Measurements from ENCODE around the gene APOBR.
"Not testable (repeated sequence)": the region's sequence is repeated elsewhere in the genome, so short reads cannot be mapped to it uniquely, and the experiment has no call there.

The APOBR gene

GRCh38 chr16:28526201-28527099, 32.0 kb downstream of the APOBR start:
- DNase-seq (ENCODE audit: low read depth in 2 of 2), result no peak

- DNase-seq (ENCODE audit: low read depth in 2 of 2), result not testable (repeated sequence)
These were observed 32.8 kb downstream of the APOBR start for GRCh38 chr16:28527100-28527785.

GRCh38 chr16:28527985-28528384, 33.5 kb downstream of the APOBR start:
- no peak for DNase-seq (ENCODE audit: low read depth in 2 of 2)

- DNase-seq (ENCODE audit: low read depth in 2 of 2), result no peak
These were observed 34.0 kb downstream of the APOBR start for GRCh38 chr16:28528463-28528867.

- no peak for DNase-seq (ENCODE audit: low read depth in 2 of 2)
These were observed 34.7 kb downstream of the APOBR start for GRCh38 chr16:28529124-28529523.

GRCh38 chr16:28531777-28532744, 37.6 kb downstream of the APOBR start:
- DNase-seq (ENCODE audit: low read depth in 2 of 2), result no peak

GRCh38 chr16:28532940-28533647, 38.7 kb downstream of the APOBR start:
- DNase-seq (ENCODE audit: low read depth in 2 of 2), result no peak

- DNase-seq (ENCODE audit: low read depth in 2 of 2), result no peak
These were observed 40.3 kb downstream of the APOBR start for GRCh38 chr16:28534542-28535373.

- DNase-seq (ENCODE audit: low read depth in 2 of 2), result no peak
These were observed 42.6 kb downstream of the APOBR start for GRCh38 chr16:28537076-28537475.

GRCh38 chr16:28537964-28538732, 43.7 kb downstream of the APOBR start:
- no peak for DNase-seq (ENCODE audit: low read depth in 2 of 2)

- no peak for DNase-seq (ENCODE audit: low read depth in 2 of 2)
These were observed 44.5 kb downstream of the APOBR start, which contains the start of gene NUPR1 for GRCh38 chr16:28538733-28539596. NUPR1 (minus strand) TSS chr16:28538974; CDS start chr16:28538907, 67 bp downstream.

- DNase-seq (ENCODE audit: low read depth in 2 of 2), result no peak
These were observed 45.9 kb downstream of the APOBR start for GRCh38 chr16:28540346-28540745.

GRCh38 chr16:28542646-28543045, 48.2 kb downstream of the APOBR start:
- DNase-seq (ENCODE audit: low read depth in 2 of 2), result no peak

GRCh38 chr16:28543072-28543471, 48.6 kb downstream of the APOBR start:
- no peak for DNase-seq (ENCODE audit: low read depth in 2 of 2)

- no peak for DNase-seq (ENCODE audit: low read depth in 2 of 2)
These were observed 50.6 kb downstream of the APOBR start for GRCh38 chr16:28544998-28545397.

- DNase-seq (ENCODE audit: low read depth in 2 of 2), result not testable (repeated sequence)
These were observed 51.5 kb downstream of the APOBR start for GRCh38 chr16:28545964-28546363.

GRCh38 chr16:28546626-28547025, 52.2 kb downstream of the APOBR start:
- no peak for DNase-seq (ENCODE audit: low read depth in 2 of 2)

- DNase-seq (ENCODE audit: low read depth in 2 of 2), result no peak
These were observed 53.9 kb downstream of the APOBR start for GRCh38 chr16:28548306-28548802.
